HepG2 (cell line): Measurements from ENCODE around the gene STK32A. TPM values are rescaled to one million over a fixed set of nuclear protein-coding genes. Genes with fewer than 3 reads are reported as not detected.

Experiments
- polyA plus RNA-seq, 8 experiments: library from polyadenylated mRNA; depleted of rRNA in 3 of 8; stranded (reverse) in 7 of 8; unstranded in 1 of 8; fragments of >200 nt; fragmentation: Illumina TruSeq in 4 of 8; extraction: Trizol in 4 of 8; gene quantifications; 2 replicates each; pipeline versions ENCODE4 v1.2.1 to v1.2.3, GENCODE V29; 2011 to 2016; ENCODE audit warnings: low read depth in 4 of 8, missing spikeins in 1 of 8, mixed read lengths in 1 of 8; ENCODE audit not compliant: insufficient read depth in 1 of 8
- total RNA-seq, 5 experiments: library from RNA; depleted of rRNA; stranded (reverse); fragments of >200 nt; fragmentation: Illumina TruSeq; extraction: Trizol; gene quantifications; 2 replicates each; pipeline ENCODE4 v1.2.3, GENCODE V29; 2016; ENCODE audit warnings: low read depth in 1 of 5
- TF ChIP-seq, protein P1 (sequence below): IDR thresholded peaks from 2 replicates; pipeline ENCODE4 v1.6.1; 2016; ENCODE audit warnings: low read depth, missing genetic modification reagents, missing compliant biosample characterization
- TF ChIP-seq, protein P2 (sequence below): sonication (generic); formaldehyde crosslinking; IDR thresholded peaks from 2 replicates; pipeline ENCODE4 v1.4.0; 2020; ENCODE audit warnings: missing genetic modification reagents, borderline replicate concordance
- TF ChIP-seq, protein P3 (sequence below): sonication (generic); formaldehyde crosslinking; IDR thresholded peaks from 2 replicates; pipeline ENCODE4 v1.8.0; 2023; ENCODE audit warnings: mild to moderate bottlenecking, missing genetic modification reagents

STK32A gene
- total and polyA plus RNA-seq, 2 of the 13 experiments (the other 11 are each of a cell fraction or from before 2014, with no cell fraction given) = not detected

DNA sequence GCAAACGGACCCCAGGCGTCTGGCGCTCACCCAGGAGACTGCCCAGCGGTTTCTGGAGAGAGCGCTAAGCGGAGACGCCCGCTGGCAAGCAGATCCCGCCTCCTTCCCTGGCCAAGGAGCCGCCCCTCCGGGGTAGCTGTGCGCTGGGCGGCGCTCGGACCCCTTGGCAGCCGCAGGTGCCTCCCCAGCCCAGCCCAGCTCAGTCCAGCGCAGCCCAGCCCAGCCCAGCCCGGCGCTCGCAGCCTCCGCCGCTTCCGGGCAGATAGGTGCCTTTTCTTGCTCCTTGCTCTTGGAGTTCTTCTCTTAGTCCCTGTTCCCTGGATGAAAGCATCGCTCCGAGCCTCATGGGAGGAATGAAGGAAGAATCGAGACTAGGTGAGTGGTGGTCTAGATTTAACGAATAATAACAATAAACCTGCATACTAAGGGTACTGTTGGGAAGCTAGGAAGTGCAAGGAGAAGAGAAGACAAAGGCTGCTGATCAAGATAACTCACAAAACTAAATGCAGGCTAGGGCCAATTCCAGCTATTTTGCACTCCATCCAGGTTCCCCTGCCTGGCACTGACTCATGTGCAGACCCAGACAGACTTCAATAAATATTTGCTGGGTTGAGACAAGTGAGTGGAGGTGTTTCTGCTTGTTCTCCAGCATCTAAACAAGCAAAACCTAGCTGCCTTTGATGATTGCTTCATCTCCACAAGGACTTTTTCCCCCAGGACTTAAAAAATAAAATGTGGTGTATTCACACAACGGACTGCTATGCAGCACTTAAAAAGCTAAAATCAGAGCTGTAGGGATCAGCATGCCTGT, at the start of gene STK32A (continued):
- TF ChIP-seq, protein P1, sequence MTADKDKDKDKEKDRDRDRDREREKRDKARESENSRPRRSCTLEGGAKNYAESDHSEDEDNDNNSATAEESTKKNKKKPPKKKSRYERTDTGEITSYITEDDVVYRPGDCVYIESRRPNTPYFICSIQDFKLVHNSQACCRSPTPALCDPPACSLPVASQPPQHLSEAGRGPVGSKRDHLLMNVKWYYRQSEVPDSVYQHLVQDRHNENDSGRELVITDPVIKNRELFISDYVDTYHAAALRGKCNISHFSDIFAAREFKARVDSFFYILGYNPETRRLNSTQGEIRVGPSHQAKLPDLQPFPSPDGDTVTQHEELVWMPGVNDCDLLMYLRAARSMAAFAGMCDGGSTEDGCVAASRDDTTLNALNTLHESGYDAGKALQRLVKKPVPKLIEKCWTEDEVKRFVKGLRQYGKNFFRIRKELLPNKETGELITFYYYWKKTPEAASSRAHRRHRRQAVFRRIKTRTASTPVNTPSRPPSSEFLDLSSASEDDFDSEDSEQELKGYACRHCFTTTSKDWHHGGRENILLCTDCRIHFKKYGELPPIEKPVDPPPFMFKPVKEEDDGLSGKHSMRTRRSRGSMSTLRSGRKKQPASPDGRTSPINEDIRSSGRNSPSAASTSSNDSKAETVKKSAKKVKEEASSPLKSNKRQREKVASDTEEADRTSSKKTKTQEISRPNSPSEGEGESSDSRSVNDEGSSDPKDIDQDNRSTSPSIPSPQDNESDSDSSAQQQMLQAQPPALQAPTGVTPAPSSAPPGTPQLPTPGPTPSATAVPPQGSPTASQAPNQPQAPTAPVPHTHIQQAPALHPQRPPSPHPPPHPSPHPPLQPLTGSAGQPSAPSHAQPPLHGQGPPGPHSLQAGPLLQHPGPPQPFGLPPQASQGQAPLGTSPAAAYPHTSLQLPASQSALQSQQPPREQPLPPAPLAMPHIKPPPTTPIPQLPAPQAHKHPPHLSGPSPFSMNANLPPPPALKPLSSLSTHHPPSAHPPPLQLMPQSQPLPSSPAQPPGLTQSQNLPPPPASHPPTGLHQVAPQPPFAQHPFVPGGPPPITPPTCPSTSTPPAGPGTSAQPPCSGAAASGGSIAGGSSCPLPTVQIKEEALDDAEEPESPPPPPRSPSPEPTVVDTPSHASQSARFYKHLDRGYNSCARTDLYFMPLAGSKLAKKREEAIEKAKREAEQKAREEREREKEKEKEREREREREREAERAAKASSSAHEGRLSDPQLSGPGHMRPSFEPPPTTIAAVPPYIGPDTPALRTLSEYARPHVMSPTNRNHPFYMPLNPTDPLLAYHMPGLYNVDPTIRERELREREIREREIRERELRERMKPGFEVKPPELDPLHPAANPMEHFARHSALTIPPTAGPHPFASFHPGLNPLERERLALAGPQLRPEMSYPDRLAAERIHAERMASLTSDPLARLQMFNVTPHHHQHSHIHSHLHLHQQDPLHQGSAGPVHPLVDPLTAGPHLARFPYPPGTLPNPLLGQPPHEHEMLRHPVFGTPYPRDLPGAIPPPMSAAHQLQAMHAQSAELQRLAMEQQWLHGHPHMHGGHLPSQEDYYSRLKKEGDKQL (CRISPR knock-in tag) = no peak
- TF ChIP-seq, protein P2, sequence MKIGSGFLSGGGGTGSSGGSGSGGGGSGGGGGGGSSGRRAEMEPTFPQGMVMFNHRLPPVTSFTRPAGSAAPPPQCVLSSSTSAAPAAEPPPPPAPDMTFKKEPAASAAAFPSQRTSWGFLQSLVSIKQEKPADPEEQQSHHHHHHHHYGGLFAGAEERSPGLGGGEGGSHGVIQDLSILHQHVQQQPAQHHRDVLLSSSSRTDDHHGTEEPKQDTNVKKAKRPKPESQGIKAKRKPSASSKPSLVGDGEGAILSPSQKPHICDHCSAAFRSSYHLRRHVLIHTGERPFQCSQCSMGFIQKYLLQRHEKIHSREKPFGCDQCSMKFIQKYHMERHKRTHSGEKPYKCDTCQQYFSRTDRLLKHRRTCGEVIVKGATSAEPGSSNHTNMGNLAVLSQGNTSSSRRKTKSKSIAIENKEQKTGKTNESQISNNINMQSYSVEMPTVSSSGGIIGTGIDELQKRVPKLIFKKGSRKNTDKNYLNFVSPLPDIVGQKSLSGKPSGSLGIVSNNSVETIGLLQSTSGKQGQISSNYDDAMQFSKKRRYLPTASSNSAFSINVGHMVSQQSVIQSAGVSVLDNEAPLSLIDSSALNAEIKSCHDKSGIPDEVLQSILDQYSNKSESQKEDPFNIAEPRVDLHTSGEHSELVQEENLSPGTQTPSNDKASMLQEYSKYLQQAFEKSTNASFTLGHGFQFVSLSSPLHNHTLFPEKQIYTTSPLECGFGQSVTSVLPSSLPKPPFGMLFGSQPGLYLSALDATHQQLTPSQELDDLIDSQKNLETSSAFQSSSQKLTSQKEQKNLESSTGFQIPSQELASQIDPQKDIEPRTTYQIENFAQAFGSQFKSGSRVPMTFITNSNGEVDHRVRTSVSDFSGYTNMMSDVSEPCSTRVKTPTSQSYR (CRISPR knock-in tag) = no peak
- TF ChIP-seq, protein P3, sequence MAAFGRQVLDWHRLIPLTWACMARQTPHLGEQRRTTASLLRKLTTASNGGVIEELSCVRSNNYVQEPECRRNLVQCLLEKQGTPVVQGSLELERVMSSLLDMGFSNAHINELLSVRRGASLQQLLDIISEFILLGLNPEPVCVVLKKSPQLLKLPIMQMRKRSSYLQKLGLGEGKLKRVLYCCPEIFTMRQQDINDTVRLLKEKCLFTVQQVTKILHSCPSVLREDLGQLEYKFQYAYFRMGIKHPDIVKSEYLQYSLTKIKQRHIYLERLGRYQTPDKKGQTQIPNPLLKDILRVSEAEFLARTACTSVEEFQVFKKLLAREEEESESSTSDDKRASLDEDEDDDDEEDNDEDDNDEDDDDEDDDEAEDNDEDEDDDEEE = no peak
- TF ChIP-seq, all 625 proteins: peak for 0
